CD14-positive monocyte (primary cell): ENCODE measurements around the gene OSBPL10. TPM values are rescaled to one million over a fixed set of nuclear protein-coding genes. Genes with fewer than 3 reads are reported as not detected.
A peak's percentile ranks its signal among the peaks of the same experiment; 100 is the strongest.

Source experiments
- DNase-seq, 3 donors: peaks; one replicate each; pipeline ENCODE4 v3.0.0-alpha.2; 2011 to 2022
- H2AFZ ChIP-seq: 2 replicates; pipeline ENCODE4 v1.6.0; 2012; ENCODE audit warnings: mild to moderate bottlenecking, low read depth, low read length, inconsistent platforms; ENCODE audit not compliant: insufficient read depth, poor library complexity, severe bottlenecking
- H3K27ac ChIP-seq, 2 donors: 1 replicate in 1 of 2; 2 replicates in 1 of 2; pipeline ENCODE4 v1.5.1; 2012 to 2013; ENCODE audit warnings: low read length in 2 of 2, control low read depth in 1 of 2, inconsistent platforms in 1 of 2, low read depth in 1 of 2, mild to moderate bottlenecking in 1 of 2
- H3K27me3 ChIP-seq, 2 donors: one replicate each; pipeline versions ENCODE4 v1.6.0 to v1.6.1; 2011 to 2013; ENCODE audit warnings: low read length in 2 of 2; ENCODE audit not compliant: control insufficient read depth in 2 of 2, insufficient read depth in 2 of 2
- H3K36me3 ChIP-seq, 2 donors: replicated peaks in 1 of 2; 1 replicate in 1 of 2; 2 replicates in 1 of 2; pipeline versions ENCODE4 v1.5.1 to v1.6.1; 2012 to 2013; ENCODE audit warnings: low read length in 2 of 2, control low read depth in 1 of 2, inconsistent platforms in 1 of 2, mild to moderate bottlenecking in 1 of 2; ENCODE audit not compliant: insufficient read depth in 2 of 2, control insufficient read depth in 1 of 2
- H3K4me1 ChIP-seq, 2 donors: 1 replicate in 1 of 2; 2 replicates in 1 of 2; pipeline versions ENCODE4 v1.5.1 to v1.6.1; 2012 to 2013; ENCODE audit warnings: low read length in 2 of 2, control low read depth in 1 of 2, inconsistent platforms in 1 of 2, mild to moderate bottlenecking in 1 of 2, moderate library complexity in 1 of 2; ENCODE audit not compliant: insufficient read depth in 2 of 2, control insufficient read depth in 1 of 2
- H3K4me2 ChIP-seq: replicated peaks from 2 replicates; pipeline ENCODE3; 2012; ENCODE audit warnings: low read length, moderate library complexity, mild to moderate bottlenecking; ENCODE audit not compliant: poor library complexity, severe bottlenecking; ENCODE audit errors: extremely low read depth
- H3K4me3 ChIP-seq, 3 experiments: fragments of 200-600 bp in 1 of 3; sonication (generic) in 1 of 3; replicated peaks in 1 of 3; 1 replicate in 2 of 3; 2 replicates in 1 of 3; pipeline ENCODE4 v1.5.1; 2011 to 2013; ENCODE audit warnings: low read length in 3 of 3, mild to moderate bottlenecking in 3 of 3, control low read depth in 2 of 3, low read depth in 2 of 3, inconsistent platforms in 1 of 3, moderate library complexity in 1 of 3
- H3K79me2 ChIP-seq: 2 replicates; pipeline ENCODE4 v1.6.0; 2012; ENCODE audit warnings: mild to moderate bottlenecking, control low read depth, inconsistent platforms, low read length, moderate library complexity; ENCODE audit not compliant: insufficient read depth
- H3K9ac ChIP-seq: 2 replicates; pipeline ENCODE4 v1.6.0; 2017; ENCODE audit warnings: low read length, mild to moderate bottlenecking; ENCODE audit not compliant: insufficient read depth, poor library complexity, severe bottlenecking
- H3K9me3 ChIP-seq, 2 donors: replicated peaks in 1 of 2; 1 replicate in 1 of 2; 2 replicates in 1 of 2; pipeline versions ENCODE4 v1.5.1 to v1.6.1; 2012 to 2013; ENCODE audit warnings: low read length in 2 of 2, control low read depth in 1 of 2; ENCODE audit not compliant: control insufficient read depth in 1 of 2, insufficient read depth in 1 of 2
- H4K20me1 ChIP-seq: 2 replicates; pipeline ENCODE4 v1.6.0; 2012; ENCODE audit warnings: mild to moderate bottlenecking, low read length, control low read depth, moderate library complexity; ENCODE audit not compliant: insufficient read depth
- H3K27ac Mint-ChIP-seq, 7 donors: one replicate each; pipeline ENCODE4 v1.8.0; 2020; ENCODE audit warnings: mild to moderate bottlenecking in 7 of 7, mixed read lengths in 7 of 7, moderate library complexity in 6 of 7, inconsistent platforms in 2 of 7
- H3K27me3 Mint-ChIP-seq, 3 donors: one replicate each; pipeline ENCODE4 v1.8.0; 2021 to 2022; ENCODE audit warnings: low read depth in 3 of 3, mild to moderate bottlenecking in 3 of 3, mixed read lengths in 3 of 3, moderate library complexity in 3 of 3, inconsistent platforms in 1 of 3
- H3K36me3 Mint-ChIP-seq, 2 donors: one replicate each; pipeline ENCODE4 v1.8.0; 2020; ENCODE audit warnings: mixed read lengths in 2 of 2, inconsistent platforms in 1 of 2, mild to moderate bottlenecking in 1 of 2
- H3K4me1 Mint-ChIP-seq: one replicate; pipeline ENCODE4 v1.8.0; 2020; ENCODE audit warnings: mild to moderate bottlenecking, mixed read lengths
- H3K4me3 Mint-ChIP-seq, 2 donors: one replicate each; pipeline ENCODE4 v1.8.0; 2020; ENCODE audit warnings: mild to moderate bottlenecking in 2 of 2, mixed read lengths in 2 of 2, moderate library complexity in 1 of 2
- H3K9me3 Mint-ChIP-seq, 7 donors: one replicate each; pipeline ENCODE4 v1.8.0; 2020 to 2022; ENCODE audit warnings: mixed read lengths in 7 of 7, mild to moderate bottlenecking in 6 of 7, moderate library complexity in 6 of 7, inconsistent platforms in 2 of 7
- WGBS: methylation state at CpG from one replicate; pipeline ENCODE4 v1.1.5; 2013; ENCODE audit warnings: missing lambda C conversion rate; ENCODE audit not compliant: insufficient coverage; 5-methylcytosine and 5-hydroxymethylcytosine counted together
- intact Hi-C, 2 donors: fragments of 100-400 bp; cut with micrococcal nuclease; formaldehyde crosslinking; loops; one replicate each; pipeline versions ENCODE4 v1.15.0 to v1.15.1; 2023
- polyA plus RNA-seq, 3 donors: library from polyadenylated mRNA; depleted of rRNA in 1 of 3; unstranded in 2 of 3; stranded (reverse) in 1 of 3; fragments of 300-500 nt in 2 of 3; fragments of >200 nt in 1 of 3; fragmentation: Illumina TruSeq in 2 of 3; gene quantifications; 1 replicate in 2 of 3; 2 replicates in 1 of 3; pipeline ENCODE4 v1.2.3, GENCODE V29; 2012 to 2021
- TF ChIP-seq, protein P1 (sequence below): fragments of 200-600 bp; IDR thresholded peaks from one replicate; pipeline ENCODE4 v1.8.0; 2022; ENCODE audit warnings: antibody characterized with exemption, mild to moderate bottlenecking

The OSBPL10 gene
- polyA plus RNA-seq, 3 donors, result 0.03 TPM; not detected in 2

DNA sequence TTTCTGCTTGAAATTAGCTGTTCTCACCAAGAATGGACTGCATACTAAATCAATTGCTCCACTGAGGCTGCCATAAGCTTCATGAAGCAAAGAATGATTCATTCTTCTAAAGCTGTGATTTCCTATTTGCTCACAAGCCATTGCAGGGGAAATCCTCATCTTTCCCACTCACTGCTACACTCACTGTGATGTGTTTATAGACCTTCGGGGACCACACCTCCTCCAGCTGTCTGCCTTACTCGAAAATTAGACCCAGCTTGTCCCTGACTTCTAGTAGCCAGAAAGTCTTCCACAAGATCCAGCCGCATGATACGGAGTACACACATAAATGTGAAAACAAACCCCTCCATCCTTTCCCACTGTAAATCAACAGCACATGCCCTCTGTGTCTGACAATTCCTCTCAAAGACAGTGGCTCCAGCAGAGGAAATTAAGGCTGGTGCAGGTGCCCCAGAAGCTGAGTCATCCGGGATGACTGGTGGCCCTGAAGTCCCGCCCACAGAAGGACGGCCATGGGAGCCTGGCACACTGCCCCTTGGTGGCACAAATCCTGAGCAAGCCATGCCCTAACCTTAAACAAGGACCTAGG, 276.4 kb downstream of the OSBPL10 start:
- TF ChIP-seq, protein P1, sequence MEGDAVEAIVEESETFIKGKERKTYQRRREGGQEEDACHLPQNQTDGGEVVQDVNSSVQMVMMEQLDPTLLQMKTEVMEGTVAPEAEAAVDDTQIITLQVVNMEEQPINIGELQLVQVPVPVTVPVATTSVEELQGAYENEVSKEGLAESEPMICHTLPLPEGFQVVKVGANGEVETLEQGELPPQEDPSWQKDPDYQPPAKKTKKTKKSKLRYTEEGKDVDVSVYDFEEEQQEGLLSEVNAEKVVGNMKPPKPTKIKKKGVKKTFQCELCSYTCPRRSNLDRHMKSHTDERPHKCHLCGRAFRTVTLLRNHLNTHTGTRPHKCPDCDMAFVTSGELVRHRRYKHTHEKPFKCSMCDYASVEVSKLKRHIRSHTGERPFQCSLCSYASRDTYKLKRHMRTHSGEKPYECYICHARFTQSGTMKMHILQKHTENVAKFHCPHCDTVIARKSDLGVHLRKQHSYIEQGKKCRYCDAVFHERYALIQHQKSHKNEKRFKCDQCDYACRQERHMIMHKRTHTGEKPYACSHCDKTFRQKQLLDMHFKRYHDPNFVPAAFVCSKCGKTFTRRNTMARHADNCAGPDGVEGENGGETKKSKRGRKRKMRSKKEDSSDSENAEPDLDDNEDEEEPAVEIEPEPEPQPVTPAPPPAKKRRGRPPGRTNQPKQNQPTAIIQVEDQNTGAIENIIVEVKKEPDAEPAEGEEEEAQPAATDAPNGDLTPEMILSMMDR, result no peak
- intact Hi-C loops, result no loop called here
- H3K4me3 Mint-ChIP-seq, result no peak overlapping the region
- Histone ChIP-seq H3K4me2 (no peak overlapping the region), H3K79me2 (no peaks in the 10 kb centered on the region), H3K4me3 (no peak overlapping the region), H3K27me3 (no peaks in the 10 kb centered on the region), H3K27ac (no peak overlapping the region), H3K9me3 (no peaks in the 10 kb centered on the region), H4K20me1 (no peaks in the 10 kb centered on the region), H3K36me3 (no peaks in the 10 kb centered on the region), H2AFZ (no peak overlapping the region), H3K4me1 (no peaks in the 10 kb centered on the region), H3K9ac (no peak overlapping the region)
- no peaks in the 10 kb centered on the region for H3K36me3 Mint-ChIP-seq
- H3K4me1 Mint-ChIP-seq, result peaks cover 7% of the 10 kb centered on the region
- WGBS, result 4% methylated on average over 7 of the region's 7 CpGs
- H3K27me3 Mint-ChIP-seq, result peaks cover 0 to 3% (median 2%) of the 10 kb centered on the region in 3 donors
- H3K9me3 Mint-ChIP-seq, result peaks cover 0 to 2% (median 0%) of the 10 kb centered on the region in 7 donors
- peak in 2 of 3 donors; percentile 11 to 66 for DNase-seq
- H3K27ac Mint-ChIP-seq, result peak overlapping the region in 2 of 7 donors; percentile 26 to 32

DNA sequence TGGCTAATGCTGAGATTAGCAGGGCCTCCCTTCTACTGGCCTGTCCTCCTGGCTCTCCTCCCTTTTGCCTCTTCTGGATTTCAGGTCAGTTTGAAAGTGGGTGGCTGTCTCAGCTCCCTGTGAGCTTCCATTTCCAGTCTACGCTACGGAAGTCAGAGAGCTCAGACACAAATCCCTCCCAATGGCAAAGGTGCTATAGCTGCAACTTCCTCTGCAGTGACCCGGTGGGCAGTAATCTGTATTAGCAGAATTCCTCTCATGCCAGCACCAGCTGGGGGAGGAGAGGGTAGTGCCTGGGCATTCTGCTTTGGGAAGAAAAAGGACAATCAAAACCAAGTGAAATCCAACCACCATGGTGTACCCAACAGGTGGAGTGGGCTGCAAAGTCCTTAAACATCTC, 276.9 kb downstream of the OSBPL10 start:
- H3K27me3 Mint-ChIP-seq, result peaks cover 1 to 3% (median 2%) of the 10 kb centered on the region in 3 donors
- H3K79me2 ChIP-seq, result no peaks in the 10 kb centered on the region
- H3K27me3 ChIP-seq, result no peaks in the 10 kb centered on the region
- no peak overlapping the region for H2AFZ ChIP-seq
- no peak for DNase-seq
- no peak overlapping the region for H3K4me2 ChIP-seq
- peaks cover 0 to 2% (median 0%) of the 10 kb centered on the region in 7 donors for H3K9me3 Mint-ChIP-seq
- TF ChIP-seq, protein P1, result no peak
- intact Hi-C loops, result no loop called here
- no peak overlapping the region for H3K9ac ChIP-seq
- H3K36me3 ChIP-seq, result no peaks in the 10 kb centered on the region
- no peaks in the 10 kb centered on the region for H3K9me3 ChIP-seq
- H4K20me1 ChIP-seq, result no peaks in the 10 kb centered on the region
- no CpG with 5 or more reads among the region's 3 CpGs for WGBS
- no peak overlapping the region for H3K4me3 ChIP-seq
- peaks cover 7% of the 10 kb centered on the region for H3K4me1 Mint-ChIP-seq
- no peaks in the 10 kb centered on the region for H3K4me1 ChIP-seq
- no peak overlapping the region for H3K4me3 Mint-ChIP-seq
- no peak overlapping the region for H3K27ac ChIP-seq
- H3K27ac Mint-ChIP-seq, result no peak overlapping the region
- no peaks in the 10 kb centered on the region for H3K36me3 Mint-ChIP-seq
